Inflammatory macrophage treated with lipopolysaccharide for 1 hour (primary cell): Measurements from ENCODE around the gene PIP4K2A.

Source experiments
- DNase-seq, 2 donors: peaks; one replicate each; pipeline ENCODE4 v3.0.0-alpha.2; 2020 to 2022

PIP4K2A gene

DNA sequence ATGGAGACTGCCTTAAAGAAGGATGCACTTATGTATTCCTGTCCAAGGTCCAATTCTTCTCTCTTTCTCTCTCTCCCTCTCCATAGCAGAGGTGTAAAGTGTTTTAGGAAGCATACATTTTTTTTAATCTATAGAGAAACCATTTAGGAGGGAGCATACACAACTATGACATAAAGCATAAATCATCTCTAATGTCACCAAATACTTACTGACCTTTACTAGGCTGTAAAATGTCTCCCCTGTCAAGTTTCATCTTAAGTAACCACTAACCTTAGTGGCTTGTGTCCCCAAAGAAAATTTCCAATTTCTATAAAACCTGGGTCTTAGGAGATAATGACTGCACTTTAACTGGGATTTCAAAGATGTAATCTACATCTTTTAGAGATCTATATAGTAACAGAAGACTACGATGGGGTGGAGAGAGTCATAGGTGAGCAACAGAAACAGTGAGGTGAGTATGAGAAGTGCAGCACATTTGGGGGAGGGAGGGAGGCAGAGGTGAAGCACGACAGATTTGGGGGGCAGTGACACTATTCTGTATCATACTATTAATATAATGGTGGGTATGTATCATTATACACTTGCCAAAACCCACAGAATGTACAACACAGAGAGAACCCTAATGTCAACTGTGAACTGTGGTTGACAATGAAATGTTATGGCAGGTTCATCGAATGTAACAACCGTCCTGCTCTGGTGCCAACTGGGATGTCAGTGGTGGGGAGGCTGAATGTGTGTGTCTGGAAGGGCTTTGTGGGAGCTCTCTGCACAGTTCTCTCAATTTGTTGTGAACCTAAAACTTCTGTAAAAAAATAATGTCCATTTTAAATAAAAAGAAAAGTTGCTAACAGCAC is 79.5 kb downstream of the PIP4K2A start:
- no peak for DNase-seq

DNA sequence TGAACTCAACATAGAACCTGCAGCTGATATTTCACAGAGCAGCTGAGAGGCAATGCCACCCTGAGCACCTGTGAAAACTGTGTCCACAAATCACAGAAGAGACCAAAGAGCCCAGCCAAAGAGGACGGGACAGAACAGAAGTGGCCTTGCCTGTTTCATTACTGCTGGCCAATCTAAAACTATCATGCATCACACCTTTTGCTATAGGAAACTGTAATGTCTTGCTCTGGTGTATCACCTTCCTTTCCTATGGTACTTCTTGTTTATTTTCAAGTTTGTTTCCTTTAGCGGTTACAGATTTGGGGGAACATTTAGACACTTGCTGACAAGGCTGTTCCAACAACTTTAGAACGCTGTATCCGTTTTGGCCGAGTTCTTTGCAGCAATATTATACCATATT is 80.3 kb downstream of the PIP4K2A start:
- no peak for DNase-seq

DNA sequence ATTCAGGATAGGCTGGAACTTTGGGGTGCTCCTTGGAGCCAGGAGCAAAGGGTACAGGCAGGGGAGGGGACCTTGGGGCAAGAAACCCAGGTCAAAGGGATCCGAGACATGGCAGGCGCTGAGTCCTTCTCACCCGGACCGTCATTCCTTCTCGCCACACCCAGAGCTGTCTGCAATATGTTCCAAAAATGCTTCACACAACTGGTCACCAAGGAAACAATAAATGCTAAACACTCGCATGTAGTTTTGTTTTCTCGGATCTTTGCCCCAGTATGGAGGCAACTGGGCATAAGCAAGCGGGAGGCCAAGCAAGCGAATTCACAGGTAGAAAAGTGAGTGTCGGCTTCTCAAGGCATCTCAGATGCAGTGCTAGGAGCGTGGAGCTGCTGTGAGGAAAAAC is 80.8 kb downstream of the PIP4K2A start:
- no peak for DNase-seq

DNA sequence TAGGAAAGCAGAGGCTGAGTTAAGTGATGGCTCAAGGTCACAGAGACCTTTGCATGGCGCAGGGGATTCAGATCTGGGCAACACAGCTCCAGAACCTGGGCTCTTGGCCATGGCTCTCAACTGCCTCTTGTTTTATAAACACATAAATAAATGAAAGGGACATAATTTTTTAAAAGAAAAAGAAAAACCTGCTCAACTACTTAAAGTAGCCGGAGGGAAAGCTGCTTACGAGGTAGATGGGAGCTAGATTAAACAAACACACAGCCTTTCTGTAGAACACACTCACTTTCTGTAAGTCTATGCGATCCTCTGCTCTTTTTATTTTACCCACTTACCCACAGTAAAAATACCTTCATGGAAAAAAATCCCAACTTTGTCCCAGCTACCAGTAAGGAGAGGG is 81.3 kb downstream of the PIP4K2A start:
- no peak for DNase-seq

DNA sequence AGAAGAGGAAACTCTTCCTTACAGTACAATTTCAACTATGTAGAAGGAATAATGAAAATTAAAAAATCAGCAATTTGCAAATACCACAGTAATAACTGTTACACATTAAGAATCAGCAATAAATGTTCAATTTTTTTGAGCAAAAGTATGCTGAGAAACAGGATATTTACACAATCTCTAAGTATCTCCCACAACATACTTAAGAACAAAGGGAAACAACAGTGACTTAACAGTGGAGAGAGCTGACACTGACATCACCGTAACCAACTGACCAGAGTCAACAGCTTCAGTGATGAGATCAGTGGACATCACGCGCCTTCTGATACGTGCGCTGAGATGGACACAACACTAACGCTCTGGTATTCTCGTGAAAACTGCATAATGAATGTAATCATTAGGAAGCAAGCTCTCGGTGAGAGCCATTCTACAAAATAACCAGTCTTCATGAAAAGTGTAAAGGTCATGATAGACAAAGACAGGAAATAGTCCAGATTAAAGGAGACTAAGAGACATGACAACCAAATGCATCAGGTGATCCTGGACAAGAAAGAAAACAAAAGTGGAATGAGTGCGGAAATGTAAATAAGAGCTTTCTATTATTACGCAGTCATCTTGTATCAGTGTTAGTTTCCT is 82.6 kb downstream of the PIP4K2A start:
- DNase-seq = peak; percentile 59 to 79

GRCh38 chr10:22631185-22631584 is 83.2 kb downstream of the PIP4K2A start:
- no peak for DNase-seq

GRCh38 chr10:22630234-22631174 is 83.9 kb downstream of the PIP4K2A start:
- peak; percentile 92 to 96 for DNase-seq

- no peak for DNase-seq
Observed at GRCh38 chr10:22629852-22630233, 84.5 kb downstream of the PIP4K2A start.

DNA sequence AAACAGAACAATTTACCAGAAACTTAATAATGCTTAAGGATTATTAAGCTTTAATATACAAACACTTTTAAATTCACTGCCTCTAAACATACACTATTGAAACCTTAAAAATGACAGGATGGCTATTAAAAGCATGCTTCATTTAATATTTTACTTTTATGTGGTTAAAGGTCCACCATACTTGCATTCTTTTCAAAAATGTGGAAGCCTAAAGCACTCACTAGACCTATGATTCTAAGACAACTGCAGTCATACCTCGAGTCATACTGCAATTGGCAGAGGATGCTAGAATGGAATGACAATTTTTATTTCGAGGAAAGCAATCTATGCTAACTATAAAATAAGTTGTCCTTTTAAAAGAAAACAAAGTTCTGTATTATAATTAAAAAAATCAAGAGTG is 85.3 kb downstream of the PIP4K2A start:
- DNase-seq = no peak

DNA sequence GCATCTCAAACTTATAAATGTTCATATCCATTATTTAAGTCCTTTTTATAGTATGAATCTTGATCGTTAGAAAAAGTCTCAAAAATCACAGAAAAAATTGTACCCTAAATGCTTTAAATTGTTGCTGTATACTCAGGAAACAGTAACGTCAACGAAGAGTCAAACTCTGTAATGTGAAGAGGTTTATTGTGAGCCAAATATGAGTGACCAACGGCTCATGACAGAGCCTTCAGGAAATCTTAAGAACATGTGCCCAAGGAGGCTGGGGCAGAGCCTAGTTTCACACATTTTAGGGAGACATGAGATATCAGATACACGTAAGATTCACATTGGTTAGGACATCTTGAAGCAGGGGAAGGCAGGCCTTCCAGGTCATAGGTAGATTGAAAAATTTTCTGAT is 86.1 kb downstream of the PIP4K2A start:
- DNase-seq = no peak

DNA sequence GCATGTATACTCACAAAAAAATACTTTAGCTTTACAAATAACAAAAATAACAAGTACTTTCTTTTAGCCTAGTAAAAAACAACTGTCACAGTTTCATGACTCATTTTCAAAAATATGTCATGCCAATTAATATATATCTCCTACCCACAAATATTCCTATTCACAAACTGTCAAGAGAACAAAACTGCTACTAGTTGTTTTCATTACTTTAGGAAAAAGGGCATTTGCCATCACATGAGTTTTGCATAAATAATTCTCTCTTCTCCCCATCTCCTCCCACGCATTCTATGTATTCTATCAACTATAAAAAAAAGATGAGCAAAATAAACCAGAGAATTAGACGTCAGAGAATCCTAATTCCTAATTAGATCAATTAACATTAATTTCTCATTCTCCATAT is 87.6 kb downstream of the PIP4K2A start:
- DNase-seq = no peak

DNA sequence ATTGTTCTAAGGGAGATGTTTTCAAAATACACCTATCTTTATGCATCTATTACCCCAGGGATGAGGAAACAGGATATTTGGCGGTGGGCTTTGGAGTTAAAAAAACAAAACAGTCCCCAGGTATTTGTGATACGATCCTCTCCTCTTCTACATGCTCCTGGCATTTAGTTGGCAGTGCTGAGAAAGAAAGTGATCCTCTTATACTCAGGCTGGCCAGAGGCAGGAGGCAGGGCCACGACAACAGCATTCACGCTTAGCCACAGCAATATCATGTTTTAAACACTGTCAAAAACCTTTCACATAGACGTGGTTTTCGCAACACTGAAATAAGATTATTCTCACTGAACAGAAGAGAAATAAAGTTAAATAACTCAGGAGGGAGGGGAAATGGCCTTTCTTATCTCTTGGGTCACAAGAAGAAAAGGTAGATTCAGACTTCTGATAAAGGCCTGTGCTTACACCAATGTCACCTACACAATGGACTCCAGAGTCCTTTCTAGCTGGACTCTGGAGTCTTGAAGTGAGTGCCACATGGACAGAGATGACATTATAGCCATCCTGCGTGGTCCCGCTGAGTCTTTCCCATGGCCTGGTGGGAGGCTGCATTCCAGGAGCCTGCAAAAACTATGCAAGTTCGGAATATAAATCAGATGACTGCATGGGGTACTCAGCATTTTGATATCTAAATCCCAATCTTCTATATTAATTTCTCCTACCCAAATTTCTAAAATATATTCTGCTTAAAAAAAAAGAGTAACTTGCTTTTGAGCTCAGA is 88.7 kb downstream of the PIP4K2A start:
- no peak for DNase-seq

DNA sequence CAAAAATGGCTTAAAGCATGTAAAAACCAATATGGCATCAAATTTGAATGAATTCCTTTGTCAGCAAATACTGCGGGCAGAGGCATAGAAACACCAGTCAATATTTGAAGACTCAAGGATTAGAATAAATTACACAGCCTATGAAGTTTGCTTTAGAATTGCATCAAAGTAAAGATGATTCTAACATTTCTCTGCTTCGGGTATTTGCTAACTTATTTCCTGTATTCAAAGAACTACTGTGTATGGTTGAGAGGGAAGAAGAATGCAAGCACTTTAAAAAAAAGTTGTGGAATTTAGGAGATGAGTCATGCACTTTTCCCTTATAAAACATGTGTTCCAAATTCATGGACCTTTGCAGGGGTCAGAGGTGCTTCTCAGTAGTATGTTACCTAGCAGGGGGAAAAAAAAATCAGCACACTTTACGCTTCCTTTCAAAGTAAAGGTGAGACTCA is 90.1 kb downstream of the PIP4K2A start:
- DNase-seq = peak in 1 of 2 donors; percentile 41

DNA sequence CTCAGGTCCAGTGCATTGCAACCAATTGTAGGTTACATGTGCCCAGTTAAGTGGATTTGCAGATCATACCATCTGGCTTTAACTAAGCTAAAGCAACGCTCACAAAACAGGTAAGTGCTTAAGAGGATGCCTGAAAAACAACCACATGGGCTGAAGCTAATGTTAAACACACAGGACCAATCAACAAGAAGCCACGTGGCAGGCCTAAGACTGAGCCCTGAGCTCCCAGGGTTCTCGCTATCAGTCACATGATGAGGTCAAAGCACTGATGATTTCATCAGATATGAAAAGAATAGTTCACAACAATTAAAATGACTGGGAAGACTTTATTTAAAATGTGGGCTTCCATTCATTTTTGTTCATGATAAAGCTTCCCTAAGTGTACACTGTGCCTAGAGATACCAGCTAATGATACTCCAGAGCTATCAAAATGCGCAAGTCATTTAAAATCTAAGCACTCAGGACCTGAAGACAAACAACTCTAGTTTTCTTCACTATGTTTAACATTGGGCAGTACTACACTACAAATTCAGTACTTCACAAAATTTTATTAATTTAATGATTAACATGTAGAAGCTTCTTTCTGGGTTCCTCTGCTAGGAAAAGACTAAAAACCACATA is 90.6 kb downstream of the PIP4K2A start:
- no peak for DNase-seq

GRCh38 chr10:22622242-22622806 is 92.1 kb downstream of the PIP4K2A start:
- DNase-seq = no peak

DNA sequence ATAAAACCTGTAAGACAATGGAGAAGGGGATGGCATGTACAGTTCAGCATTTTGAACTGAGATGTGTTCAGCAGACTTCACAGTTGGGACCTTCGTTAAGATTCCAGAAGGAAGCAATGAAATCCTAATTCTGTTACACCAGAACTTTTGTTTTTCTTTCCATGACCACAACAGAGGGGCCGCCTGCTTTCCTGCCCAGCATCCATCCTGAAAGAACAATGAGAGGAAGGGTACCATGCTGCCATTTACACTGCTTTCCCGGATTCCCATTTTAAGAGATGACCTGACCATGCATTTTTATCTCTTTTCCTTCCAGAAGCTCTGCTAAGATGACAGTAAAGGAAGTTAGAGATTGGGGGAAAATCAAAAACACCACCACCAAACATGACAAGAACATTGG is 92.7 kb downstream of the PIP4K2A start:
- DNase-seq = no peak

DNA sequence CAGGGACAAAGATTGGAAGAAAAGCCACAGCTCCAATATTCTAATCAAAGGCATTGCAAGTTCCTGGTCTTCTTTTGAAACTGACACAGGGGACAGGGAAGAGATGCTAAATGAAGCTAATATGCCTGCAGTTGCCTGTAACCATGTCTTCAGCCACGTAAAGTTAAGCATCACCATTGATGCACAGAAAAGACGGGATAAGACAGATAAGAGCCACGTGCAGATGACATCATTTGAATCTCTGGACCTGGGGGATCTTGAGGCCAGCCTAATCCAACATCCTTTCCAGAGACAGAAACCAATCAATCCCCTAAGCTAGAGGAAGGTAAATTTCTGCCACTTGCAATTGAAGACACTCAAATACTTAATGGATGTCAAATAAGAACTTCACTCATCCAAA is 93.4 kb downstream of the PIP4K2A start:
- no peak for DNase-seq

DNA sequence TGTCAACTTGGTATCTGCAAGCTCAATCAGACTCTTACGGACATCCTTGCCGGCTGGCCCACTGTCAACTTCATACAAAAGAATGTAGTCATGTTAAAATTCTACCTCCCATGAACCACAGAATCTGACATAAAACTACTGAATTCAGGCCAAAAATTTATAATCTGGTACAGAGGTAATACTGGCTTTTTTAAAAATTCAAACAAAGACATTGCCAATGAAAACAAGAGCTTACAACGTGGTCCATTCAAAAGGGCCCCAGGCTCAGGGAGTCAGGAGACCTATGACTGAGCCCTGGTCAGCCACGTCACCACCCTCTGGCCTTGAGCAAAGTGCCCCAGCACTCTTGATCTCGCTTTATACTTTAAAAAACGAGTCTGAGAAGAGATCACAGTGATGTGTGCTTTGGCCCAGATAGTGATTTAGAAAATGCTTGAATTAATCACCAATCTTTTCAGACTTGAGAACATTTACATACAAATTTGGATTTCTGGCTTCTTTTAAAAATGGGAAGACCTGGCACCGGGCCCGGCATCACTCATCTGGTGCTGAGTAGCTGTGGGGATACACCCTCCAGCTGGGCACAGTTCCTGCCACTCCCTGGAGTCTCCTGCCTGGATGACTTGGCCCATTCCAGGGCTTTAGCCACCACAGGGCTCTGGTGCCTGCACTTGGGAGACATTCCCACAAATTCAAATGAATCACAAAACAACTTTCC is 94.1 kb downstream of the PIP4K2A start:
- DNase-seq = no peak

- no peak for DNase-seq
Observed at GRCh38 chr10:22619101-22619500, 95.3 kb downstream of the PIP4K2A start.

GRCh38 chr10:22618078-22618785 is 96.1 kb downstream of the PIP4K2A start:
- no peak for DNase-seq
